Osteocyte (in vitro differentiated cells): Measurements from ENCODE around the gene HSP90B1. TPM values are rescaled to one million over a fixed set of nuclear protein-coding genes. Genes with fewer than 3 reads are reported as not detected.

Experiments
- DNase-seq: peaks from one replicate; pipeline ENCODE4 v3.0.0; 2021; ENCODE audit warnings: mixed read lengths; ENCODE audit not compliant: unreplicated experiment; ENCODE audit errors: extremely low spot score
- H3K27ac Mint-ChIP-seq: one replicate; pipeline ENCODE4 v1.8.0; 2021; ENCODE audit warnings: mild to moderate bottlenecking, mixed read lengths; ENCODE audit not compliant: unreplicated experiment
- H3K27me3 Mint-ChIP-seq: one replicate; pipeline ENCODE4 v1.8.0; 2021; ENCODE audit warnings: mixed read lengths; ENCODE audit not compliant: unreplicated experiment
- H3K36me3 Mint-ChIP-seq: one replicate; pipeline ENCODE4 v1.8.0; 2021; ENCODE audit warnings: mixed read lengths; ENCODE audit not compliant: unreplicated experiment
- H3K4me1 Mint-ChIP-seq: one replicate; pipeline ENCODE4 v1.8.0; 2021; ENCODE audit warnings: mixed read lengths; ENCODE audit not compliant: unreplicated experiment
- H3K4me3 Mint-ChIP-seq: one replicate; pipeline ENCODE4 v1.8.0; 2021; ENCODE audit warnings: mild to moderate bottlenecking, moderate library complexity, mixed read lengths; ENCODE audit not compliant: unreplicated experiment
- H3K9me3 Mint-ChIP-seq: one replicate; pipeline ENCODE4 v1.8.0; 2021; ENCODE audit warnings: mixed read lengths; ENCODE audit not compliant: unreplicated experiment
- CTCF ChIP-seq: fragments of 200-600 bp; sonication (generic); IDR thresholded peaks from 2 replicates; pipeline ENCODE4 v1.5.0; 2021; ENCODE audit warnings: antibody characterized with exemption, mild to moderate bottlenecking, moderate library complexity
- total RNA-seq: library from RNA; stranded (reverse); gene quantifications from 2 replicates; pipeline ENCODE4 v1.2.1, GENCODE V29; 2021

Gene HSP90B1
- total RNA-seq, 1 donor from 2014 or later, result 682 TPM

DNA sequence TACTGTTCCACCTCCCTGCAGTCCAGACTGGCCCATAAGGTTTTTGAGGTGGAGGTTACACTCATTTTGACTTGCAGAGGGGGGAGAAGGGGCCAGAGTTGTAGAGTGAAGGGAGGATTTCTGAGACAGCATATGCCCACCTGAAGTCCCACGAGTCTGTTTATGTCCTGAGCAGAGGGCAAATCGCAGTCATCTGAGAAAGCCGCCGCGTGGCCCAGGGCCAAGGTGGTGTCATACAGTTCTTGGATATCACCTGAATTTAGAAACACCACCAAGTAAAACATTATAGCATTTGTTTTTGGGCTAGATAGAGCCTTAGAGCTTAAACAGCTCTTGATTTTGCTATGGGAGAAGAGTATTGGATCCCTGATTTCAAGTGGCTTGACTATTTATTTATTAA is 66.4 kb downstream of the HSP90B1 start:
- H3K27me3 Mint-ChIP-seq, result no peaks in the 10 kb centered on the region
- H3K4me3 Mint-ChIP-seq, result no peak overlapping the region
- H3K27ac Mint-ChIP-seq, result no peak overlapping the region
- no peak for DNase-seq
- H3K4me1 Mint-ChIP-seq, result no peaks in the 10 kb centered on the region
- peaks cover 3% of the 10 kb centered on the region for H3K9me3 Mint-ChIP-seq
- peaks cover 28% of the 10 kb centered on the region for H3K36me3 Mint-ChIP-seq
- TF ChIP-seq CTCF, result no peak

DNA sequence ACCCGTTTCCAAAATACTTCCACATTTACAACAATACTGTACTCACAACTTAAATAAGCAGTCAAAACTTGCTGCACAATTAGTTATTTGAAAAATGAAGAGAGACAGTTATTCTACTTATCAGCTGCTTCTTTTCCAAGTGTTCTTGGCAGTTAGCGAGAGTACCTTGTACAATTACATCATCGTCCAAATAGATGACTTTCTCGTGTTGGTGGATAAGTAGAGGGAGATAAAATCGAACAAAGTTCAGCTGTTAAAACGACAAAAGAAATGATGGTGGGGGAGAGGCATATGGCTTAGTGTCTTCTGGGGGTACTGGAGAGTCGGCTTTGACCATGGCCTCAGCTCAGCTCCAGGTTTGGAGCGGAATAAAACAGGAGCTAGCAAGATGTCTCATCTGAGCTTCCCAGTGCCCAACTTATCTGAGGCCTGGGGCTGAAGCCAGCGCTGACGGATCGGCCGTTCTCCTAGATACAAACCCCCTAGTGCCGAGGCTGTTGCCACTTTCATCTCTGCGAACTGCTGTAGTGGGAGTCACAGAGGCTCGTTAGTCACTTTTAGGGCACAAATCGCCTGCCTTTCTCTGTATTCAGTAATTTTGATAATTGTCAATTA is 67.2 kb downstream of the HSP90B1 start:
- Mint-ChIP-seq H3K36me3 (peaks cover 31% of the 10 kb centered on the region), H3K27ac (no peak overlapping the region), H3K4me1 (no peaks in the 10 kb centered on the region), H3K9me3 (peaks cover 3% of the 10 kb centered on the region), H3K4me3 (no peak overlapping the region), H3K27me3 (no peaks in the 10 kb centered on the region)
- DNase-seq, result no peak
- no peak for TF ChIP-seq CTCF

Other genes starting within 250 kb of the HSP90B1 start
- 11.3 and 12.5 TPM in 2 replicates for gene NT5DC3, start 89.2 kb upstream of the HSP90B1 start, total RNA-seq
- 32.7 and 33.9 TPM in 2 replicates for gene TDG, start 35.5 kb downstream of the HSP90B1 start, total RNA-seq
- gene GLT8D2, start 119.8 kb downstream of the HSP90B1 start, total RNA-seq, result 45.4 and 64.7 TPM in 2 replicates
- gene HCFC2, start 134.1 kb downstream of the HSP90B1 start, total RNA-seq, result 20.1 and 21.3 TPM in 2 replicates
- gene NFYB, start 207.8 kb downstream of the HSP90B1 start, total RNA-seq, result 25.2 and 28.9 TPM in 2 replicates